Measurements from ENCODE around the gene NUDT14. TPM values are rescaled to one million over a fixed set of nuclear protein-coding genes. Genes with fewer than 3 reads are reported as not detected.

The NUDT14 gene
- total RNA-seq, 1 donor from 2014 or later: 68.4 TPM

DNA sequence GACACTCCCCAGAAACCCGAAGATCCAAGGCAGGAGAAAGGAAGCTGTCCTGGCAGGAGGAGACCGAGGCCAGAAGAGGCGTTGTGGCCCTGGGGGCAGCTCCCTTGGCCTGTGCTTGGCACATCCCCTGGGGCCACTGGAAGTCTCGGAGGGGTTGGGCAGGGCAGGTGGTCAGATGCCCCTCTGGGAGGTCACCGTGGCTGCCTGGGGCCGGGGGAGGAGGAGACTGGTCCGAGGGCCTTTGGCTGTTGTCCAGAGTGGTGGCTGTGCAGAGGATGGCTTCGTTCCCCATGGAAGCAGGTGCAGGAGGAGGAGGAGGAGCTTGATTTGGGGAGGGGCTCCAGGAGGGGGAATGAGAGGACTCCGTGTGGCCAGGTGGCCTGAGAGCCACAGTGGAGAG, 3.3 kb upstream of the NUDT14 start:
- H3K27me3 Mint-ChIP-seq (ENCODE audit: low read depth): peaks cover 7% of the 10 kb centered on the region
- H3K4me1 Mint-ChIP-seq: no peaks in the 10 kb centered on the region
- no peak overlapping the region for H3K27ac Mint-ChIP-seq
- TF ChIP-seq, protein P1, sequence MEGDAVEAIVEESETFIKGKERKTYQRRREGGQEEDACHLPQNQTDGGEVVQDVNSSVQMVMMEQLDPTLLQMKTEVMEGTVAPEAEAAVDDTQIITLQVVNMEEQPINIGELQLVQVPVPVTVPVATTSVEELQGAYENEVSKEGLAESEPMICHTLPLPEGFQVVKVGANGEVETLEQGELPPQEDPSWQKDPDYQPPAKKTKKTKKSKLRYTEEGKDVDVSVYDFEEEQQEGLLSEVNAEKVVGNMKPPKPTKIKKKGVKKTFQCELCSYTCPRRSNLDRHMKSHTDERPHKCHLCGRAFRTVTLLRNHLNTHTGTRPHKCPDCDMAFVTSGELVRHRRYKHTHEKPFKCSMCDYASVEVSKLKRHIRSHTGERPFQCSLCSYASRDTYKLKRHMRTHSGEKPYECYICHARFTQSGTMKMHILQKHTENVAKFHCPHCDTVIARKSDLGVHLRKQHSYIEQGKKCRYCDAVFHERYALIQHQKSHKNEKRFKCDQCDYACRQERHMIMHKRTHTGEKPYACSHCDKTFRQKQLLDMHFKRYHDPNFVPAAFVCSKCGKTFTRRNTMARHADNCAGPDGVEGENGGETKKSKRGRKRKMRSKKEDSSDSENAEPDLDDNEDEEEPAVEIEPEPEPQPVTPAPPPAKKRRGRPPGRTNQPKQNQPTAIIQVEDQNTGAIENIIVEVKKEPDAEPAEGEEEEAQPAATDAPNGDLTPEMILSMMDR (IDR thresholded peaks at IDR 0.05; ENCODE audit: unreplicated experiment): no peak
- H3K4me3 Mint-ChIP-seq: no peak overlapping the region
- no peak for DNase-seq (ENCODE audit: low spot score in 2 of 2, unreplicated experiment in 2 of 2)
- H3K36me3 Mint-ChIP-seq: no peaks in the 10 kb centered on the region
- peaks cover 9% of the 10 kb centered on the region for H3K9me3 Mint-ChIP-seq

DNA sequence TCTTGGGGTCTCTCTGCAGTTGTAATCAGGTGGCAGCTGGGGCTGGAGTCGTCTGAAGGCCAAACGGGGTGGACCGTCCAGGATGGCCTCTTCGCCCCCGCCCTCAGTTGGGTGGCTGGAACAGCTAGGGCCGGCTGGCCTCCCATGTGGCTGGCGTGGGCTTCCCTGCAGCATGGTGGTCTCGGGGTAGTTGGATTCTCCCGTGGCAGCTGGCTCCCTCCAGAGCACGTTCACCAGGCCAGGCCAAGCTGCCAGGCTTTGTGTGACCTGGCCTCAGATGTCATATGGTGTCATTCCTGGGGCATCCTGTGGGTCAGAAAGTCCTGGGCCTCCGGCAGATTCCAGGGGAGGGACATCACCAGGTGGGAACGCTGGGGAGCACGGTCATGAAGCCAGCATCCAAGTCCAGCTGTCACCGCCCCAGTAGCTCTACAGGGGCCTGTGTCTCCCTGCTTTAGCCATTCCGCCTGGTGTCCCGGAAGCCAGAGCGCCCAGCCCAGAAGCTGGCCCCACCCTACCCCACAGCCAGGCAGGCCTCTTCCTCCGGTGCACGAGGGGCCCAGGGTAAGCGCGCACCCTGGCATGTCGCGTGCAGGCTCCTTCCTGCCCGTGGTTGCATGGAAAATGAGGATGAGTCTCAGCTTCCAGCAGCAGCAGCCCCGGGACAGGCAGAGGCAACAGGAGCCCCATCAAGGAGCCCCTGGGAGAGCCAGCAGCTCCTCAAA, 1.3 kb upstream of the NUDT14 start:
- H3K36me3 Mint-ChIP-seq: no peaks in the 10 kb centered on the region
- DNase-seq (ENCODE audit: low spot score in 2 of 2, unreplicated experiment in 2 of 2): no peak
- H3K27me3 Mint-ChIP-seq (ENCODE audit: low read depth): no peaks in the 10 kb centered on the region
- H3K4me3 Mint-ChIP-seq: peak overlapping the region; percentile 56
- TF ChIP-seq, protein P1 (IDR thresholded peaks at IDR 0.05; ENCODE audit: unreplicated experiment): no peak
- H3K27ac Mint-ChIP-seq: no peak overlapping the region
- H3K9me3 Mint-ChIP-seq: no peaks in the 10 kb centered on the region
- H3K4me1 Mint-ChIP-seq: no peaks in the 10 kb centered on the region

DNA sequence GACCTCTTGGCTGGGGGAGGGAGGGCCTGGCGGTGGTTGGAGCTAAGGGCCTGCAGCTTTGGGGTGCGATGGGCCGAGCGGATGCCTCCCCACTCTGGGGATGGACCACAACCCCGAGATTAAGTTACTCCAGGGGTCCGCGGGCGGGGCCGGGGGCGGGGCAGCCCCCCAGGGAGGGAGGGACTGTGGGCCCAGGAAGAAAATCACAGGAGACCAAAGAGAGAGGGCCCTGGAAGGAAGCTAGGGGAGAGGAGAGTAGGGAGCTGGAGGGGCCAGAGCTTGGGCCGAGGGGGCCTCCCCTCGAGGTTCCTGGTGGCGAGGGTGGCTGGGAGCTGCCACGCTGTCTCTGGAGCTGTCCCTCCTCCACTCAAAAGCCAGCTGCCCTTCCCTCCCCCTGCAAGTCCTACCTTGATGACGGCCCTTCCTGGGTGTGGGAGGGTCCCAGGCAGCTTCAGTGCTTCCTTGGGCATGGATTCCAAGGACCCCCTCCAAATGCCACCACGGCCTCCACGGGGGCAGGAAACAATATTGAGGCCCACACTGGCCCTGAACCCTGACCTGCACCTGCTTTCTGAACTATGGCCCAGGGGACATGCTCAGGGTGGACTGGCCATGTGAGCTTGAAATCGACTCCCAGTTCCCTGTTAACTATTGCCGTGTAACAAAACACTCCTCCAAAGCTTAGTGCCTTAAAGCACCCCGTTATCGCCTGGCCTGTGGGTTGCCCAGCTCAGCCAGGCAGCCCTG, 610 bp upstream of the NUDT14 start:
- Mint-ChIP-seq H3K4me1 (no peaks in the 10 kb centered on the region), H3K27ac (no peak overlapping the region), H3K27me3 (ENCODE audit: low read depth) (no peaks in the 10 kb centered on the region), H3K4me3 (peak overlapping the region; percentile 56), H3K36me3 (no peaks in the 10 kb centered on the region), H3K9me3 (no peaks in the 10 kb centered on the region)
- DNase-seq (ENCODE audit: low spot score in 2 of 2, unreplicated experiment in 2 of 2): no peak
- TF ChIP-seq, protein P1 (IDR thresholded peaks at IDR 0.05; ENCODE audit: unreplicated experiment): no peak

DNA sequence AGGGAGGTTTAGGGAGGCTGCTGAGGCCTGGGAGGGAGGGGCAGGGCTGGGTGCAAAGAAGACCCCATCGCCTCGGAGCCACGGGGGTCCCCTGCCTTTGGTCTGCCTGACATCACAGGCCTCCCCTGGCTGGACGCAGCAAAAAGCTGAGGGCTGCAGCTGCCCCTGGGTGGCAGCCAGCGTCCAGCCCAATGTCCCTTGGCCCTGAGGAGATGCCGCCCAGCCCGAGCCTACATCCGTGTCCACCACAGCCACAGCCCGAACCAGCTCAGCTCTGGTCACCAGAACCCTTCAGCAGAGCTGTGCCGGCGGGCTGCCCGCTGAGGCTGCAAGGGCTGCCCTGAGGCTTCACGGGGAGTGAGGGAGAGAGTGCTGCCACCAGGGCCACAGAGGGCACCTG, 1.9 kb downstream of the NUDT14 start:
- DNase-seq (ENCODE audit: low spot score in 2 of 2, unreplicated experiment in 2 of 2): no peak
- Mint-ChIP-seq H3K27ac (no peak overlapping the region), H3K4me3 (peak overlapping the region; percentile 69), H3K27me3 (ENCODE audit: low read depth) (no peaks in the 10 kb centered on the region), H3K36me3 (no peaks in the 10 kb centered on the region), H3K9me3 (no peaks in the 10 kb centered on the region), H3K4me1 (no peaks in the 10 kb centered on the region)
- TF ChIP-seq, protein P1 (IDR thresholded peaks at IDR 0.05; ENCODE audit: unreplicated experiment): no peak

DNA sequence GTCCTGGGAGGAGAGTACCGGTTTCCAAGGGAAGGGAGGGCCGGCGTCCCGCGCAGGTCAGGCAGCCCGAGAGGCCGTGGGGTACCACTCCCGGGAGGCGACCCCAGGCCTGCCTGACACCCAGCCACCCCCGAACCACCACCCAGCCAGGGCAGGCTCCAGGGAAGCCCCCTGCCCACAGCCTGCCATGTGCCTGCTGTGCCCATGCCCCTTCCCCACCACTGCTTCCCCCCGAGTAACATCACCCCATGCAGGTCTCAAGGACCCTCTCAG, 2.3 kb downstream of the NUDT14 start:
- DNase-seq (ENCODE audit: low spot score in 2 of 2, unreplicated experiment in 2 of 2): no peak
- H3K4me1 Mint-ChIP-seq: no peaks in the 10 kb centered on the region
- H3K4me3 Mint-ChIP-seq: peak overlapping the region; percentile 24
- no peaks in the 10 kb centered on the region for H3K36me3 Mint-ChIP-seq
- H3K9me3 Mint-ChIP-seq: no peaks in the 10 kb centered on the region
- H3K27ac Mint-ChIP-seq: no peak overlapping the region
- TF ChIP-seq, protein P1 (IDR thresholded peaks at IDR 0.05; ENCODE audit: unreplicated experiment): no peak
- no peaks in the 10 kb centered on the region for H3K27me3 Mint-ChIP-seq (ENCODE audit: low read depth)
